ENCODE results near the gene JAZF1.

DNA sequence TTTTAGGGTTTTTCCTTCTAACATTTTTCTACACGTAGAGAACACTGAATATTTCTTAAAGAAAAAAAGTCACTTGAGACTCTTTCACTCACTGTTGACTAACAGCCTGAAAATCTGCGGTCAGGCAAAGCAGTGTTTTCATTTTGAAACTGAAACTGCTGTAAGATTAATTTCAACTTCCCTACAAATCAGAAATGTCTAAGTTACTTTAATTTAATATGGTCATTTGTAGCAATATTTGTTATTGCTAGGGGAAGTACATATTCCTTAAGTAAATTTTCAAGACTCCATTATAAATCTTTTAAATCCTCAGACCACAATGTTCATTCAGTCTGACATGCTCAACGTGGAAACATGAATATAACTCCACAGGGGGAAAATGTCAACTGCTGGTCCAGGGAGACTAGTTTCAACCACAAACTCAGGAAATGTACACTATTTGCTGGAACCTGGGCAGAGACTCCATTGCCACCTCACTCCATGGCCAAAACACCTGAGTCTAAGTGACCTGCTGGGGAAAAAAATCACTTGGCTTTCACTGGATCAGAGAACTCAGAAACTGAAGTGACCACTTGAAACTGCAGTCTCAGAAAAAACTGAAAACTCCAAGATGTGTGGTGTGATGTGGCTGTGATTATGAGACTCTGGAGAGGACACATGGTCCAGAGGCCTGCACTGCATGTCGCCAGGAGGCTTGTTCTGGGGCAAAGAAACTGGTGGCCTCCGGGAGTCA is 279.4 kb downstream of the JAZF1 start:
- TF ChIP-seq, protein P1, sequence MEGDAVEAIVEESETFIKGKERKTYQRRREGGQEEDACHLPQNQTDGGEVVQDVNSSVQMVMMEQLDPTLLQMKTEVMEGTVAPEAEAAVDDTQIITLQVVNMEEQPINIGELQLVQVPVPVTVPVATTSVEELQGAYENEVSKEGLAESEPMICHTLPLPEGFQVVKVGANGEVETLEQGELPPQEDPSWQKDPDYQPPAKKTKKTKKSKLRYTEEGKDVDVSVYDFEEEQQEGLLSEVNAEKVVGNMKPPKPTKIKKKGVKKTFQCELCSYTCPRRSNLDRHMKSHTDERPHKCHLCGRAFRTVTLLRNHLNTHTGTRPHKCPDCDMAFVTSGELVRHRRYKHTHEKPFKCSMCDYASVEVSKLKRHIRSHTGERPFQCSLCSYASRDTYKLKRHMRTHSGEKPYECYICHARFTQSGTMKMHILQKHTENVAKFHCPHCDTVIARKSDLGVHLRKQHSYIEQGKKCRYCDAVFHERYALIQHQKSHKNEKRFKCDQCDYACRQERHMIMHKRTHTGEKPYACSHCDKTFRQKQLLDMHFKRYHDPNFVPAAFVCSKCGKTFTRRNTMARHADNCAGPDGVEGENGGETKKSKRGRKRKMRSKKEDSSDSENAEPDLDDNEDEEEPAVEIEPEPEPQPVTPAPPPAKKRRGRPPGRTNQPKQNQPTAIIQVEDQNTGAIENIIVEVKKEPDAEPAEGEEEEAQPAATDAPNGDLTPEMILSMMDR (IDR thresholded peaks at IDR 0.05; ENCODE audit: low read depth, low read length, poor library complexity, severe bottlenecking), result no peak
- no peak for TF ChIP-seq EZH2phosphoT487 (IDR thresholded peaks at IDR 0.05; ENCODE audit: borderline replicate concordance, low read length)

Data from DOHH2 (cell line).